ENCODE measurements around the gene TREH.
"Not testable (repeated sequence)": the region's sequence is repeated elsewhere in the genome, so short reads cannot be mapped to it uniquely, and the experiment has no call there.

The TREH gene

GRCh38 chr11:118699506-118700220, 20.2 kb upstream of the TREH start:
- no peak overlapping the region for H3K4me3 ChIP-seq (ENCODE audit: low read length)
- peak; percentile 54 for DNase-seq (ENCODE audit: low read depth, low spot score)

- no peak for DNase-seq (ENCODE audit: low read depth, low spot score)
- H3K4me3 ChIP-seq (ENCODE audit: low read length): no peak overlapping the region
These were observed 17.9 kb upstream of the TREH start for GRCh38 chr11:118697346-118697745.

DNA sequence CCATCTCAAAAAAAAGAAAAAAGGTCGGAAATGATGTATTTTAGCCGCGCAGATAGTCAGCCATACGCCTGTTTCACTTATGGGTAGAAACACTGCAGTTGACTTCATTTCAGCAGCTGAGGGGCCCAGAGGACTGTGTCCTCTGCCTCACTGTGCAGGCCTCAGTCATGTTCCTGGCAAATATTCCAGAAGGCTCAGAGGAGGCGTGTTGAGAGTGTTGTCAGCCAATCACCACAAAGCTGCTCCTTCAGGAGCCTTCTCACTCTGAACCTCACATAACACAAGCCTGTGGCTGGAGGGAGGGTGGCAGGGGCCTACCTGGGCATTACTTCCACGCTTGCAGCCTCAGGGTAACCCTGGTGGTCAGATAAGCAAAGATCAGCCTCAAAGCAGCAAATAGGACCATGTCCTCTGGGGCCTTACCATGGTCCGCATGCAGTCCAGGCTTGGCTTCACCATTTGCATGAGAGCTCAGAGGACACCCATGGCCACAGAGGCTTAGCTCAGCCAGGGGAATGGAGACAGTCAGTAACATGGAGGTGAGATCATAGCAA, 17.3 kb upstream of the TREH start:
- no peak for DNase-seq (ENCODE audit: low read depth, low spot score)

GRCh38 chr11:118694771-118695170, 15.3 kb upstream of the TREH start:
- no peak for DNase-seq (ENCODE audit: low read depth, low spot score)
- no peak overlapping the region for H3K4me3 ChIP-seq (ENCODE audit: low read length)

More for the DNA sequence above, 17.3 kb upstream of the TREH start:
- no peak overlapping the region for H3K4me3 ChIP-seq (ENCODE audit: low read length)

- DNase-seq (ENCODE audit: low read depth, low spot score): peak; percentile 64
- no peak overlapping the region for H3K4me3 ChIP-seq (ENCODE audit: low read length)
These were observed 14.7 kb upstream of the TREH start for GRCh38 chr11:118694185-118694584.

- H3K4me3 ChIP-seq (ENCODE audit: low read length): peak overlapping the region; percentile 21; the same call in 1 of the 2 replicates
- peak; percentile 82 for DNase-seq (ENCODE audit: low read depth, low spot score)
These were observed 12.7 kb upstream of the TREH start for GRCh38 chr11:118691926-118692830.

DNA sequence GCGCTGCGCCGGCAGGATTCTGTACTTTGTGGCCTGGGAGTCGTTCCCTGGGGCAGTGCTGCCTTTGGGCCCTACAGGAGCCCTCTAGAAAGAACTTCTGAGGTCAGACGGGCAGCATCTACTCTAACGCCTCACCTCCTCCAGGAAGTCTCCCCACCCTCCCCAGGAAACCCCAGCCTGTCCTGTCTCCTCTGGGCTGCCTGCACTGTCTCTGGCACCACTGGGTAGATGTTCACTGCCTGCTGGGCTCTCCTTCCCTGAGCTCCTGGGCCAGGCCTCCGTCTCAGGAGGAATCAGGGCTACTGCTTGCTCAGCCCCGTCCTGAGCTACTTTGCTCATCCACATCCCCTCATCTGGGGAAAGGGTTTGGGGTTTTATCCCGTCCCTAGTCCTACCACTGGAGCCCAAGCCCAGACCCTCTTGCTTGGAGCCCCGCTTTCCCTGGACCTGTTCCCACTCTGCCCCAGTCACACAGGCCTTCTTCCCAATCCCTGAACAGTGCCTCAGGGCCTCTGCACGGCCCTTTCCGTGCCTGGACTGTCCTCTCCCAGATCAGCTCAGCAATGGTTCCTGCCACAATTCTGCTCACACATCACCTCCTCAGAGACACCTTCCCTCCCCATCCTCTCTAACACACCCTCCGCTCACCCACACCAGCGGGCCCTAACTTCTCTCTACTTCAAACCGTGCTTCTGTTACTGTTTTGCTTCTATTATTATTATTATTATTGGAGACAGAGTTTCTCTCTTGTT, 11.3 kb upstream of the TREH start:
- DNase-seq (ENCODE audit: low read depth, low spot score): no peak
- H3K4me3 ChIP-seq (ENCODE audit: low read length): no peak overlapping the region

DNA sequence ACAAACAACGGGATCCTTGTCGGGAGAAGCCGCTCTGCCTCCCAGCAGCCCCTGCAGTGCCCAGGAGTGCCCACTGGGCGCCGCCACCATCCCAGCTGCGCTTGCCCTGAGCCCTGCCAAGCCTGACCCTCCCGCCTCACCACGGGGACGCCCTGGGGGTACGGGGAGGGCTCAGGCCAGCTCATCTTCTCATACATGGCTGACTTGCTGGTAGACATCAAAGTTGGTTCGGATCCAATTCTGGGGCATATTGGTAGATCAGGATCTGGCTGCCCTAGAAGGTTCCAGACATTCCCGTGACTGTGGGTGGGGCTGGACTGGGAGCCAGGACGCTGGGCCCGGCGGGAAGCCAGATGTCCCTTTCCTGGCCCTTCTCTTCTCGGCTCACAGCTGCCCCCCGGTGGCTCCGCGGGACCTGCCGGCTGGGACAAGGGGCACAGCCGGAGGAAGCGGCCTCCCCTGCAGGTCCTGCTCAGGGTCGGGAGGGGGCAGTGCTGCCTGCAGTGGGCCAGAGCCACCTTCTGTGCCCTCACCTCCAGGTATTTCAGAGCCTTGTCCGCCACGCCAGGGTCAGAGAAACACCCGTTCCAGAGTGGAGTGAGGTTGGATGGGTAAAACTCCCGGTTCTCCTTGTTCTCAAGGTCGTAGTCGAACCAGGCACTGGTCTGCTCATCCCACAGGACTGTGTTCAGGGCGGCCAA, 10.6 kb upstream of the TREH start:
- peak; percentile 71 for DNase-seq (ENCODE audit: low read depth, low spot score)
- H3K4me3 ChIP-seq (ENCODE audit: low read length): peak overlapping the region; percentile 47

- H3K4me3 ChIP-seq (ENCODE audit: low read length): no peak overlapping the region
These were observed 10.0 kb upstream of the TREH start for GRCh38 chr11:118689503-118689851.

DNA sequence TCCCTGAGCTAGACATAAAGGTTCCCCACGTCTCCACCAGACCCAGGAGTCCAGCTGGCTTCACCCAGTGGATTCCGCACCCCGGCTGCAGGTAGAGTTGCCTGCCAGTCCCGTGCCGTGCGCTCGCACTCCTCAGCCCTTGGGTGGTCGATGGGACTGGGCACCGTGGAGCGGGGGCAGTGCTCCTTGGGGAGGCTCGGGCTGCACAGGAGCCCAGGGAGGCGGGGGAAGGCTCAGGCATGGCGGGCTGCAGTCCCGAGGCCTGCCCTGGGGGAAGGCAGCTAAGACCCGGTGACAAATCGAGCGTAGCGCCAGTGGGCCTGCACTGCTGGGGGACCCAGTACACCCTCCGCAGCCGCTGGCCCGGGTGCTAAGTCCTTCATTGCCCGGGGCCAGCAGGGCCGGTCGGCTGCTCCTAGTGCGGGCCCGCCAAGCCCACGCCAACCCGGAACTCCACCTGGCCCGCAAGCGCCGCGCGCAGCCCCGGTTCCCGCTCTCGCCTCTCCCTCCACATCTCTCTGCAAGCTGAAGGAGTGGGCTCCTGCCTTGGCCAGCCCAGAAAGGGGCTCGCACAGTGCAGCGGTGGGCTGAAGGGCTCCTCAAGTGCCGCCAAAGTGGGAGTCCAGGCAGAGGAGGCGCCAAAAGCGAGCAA, 9.5 kb upstream of the TREH start:
- H3K4me3 ChIP-seq (ENCODE audit: low read length): no peak overlapping the region

More at GRCh38 chr11:118689503-118689851, 10.0 kb upstream of the TREH start:
- DNase-seq (ENCODE audit: low read depth, low spot score): no peak

GRCh38 chr11:118688339-118688738, 8.9 kb upstream of the TREH start:
- DNase-seq (ENCODE audit: low read depth, low spot score); H3K4me3 ChIP-seq (ENCODE audit: low read length): not testable (repeated sequence)

More for the DNA sequence above, 9.5 kb upstream of the TREH start:
- DNase-seq (ENCODE audit: low read depth, low spot score): no peak

DNA sequence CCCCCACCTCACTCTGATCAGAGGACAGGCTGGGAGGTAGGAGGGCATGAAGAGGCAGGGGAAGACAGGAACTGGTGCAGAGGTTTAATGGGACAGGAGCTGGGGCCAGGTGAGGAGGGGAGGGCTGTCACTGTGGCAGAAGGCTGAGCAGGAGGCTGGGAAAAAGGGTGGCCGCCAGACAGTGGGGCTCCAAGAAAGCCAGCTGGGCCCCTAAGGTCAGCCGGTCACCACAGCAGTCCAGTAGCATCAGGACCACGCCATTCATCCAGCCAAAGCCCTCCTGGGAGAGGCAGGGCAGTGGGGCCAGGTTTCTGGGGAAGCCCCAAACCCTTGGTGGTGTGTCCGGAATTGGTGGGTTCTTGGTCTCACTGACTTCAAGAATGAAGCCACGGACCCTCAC, 8.5 kb upstream of the TREH start:
- H3K4me3 ChIP-seq (ENCODE audit: low read length): no peak overlapping the region
- DNase-seq (ENCODE audit: low read depth, low spot score): no peak

GRCh38 chr11:118684187-118684586, 4.7 kb upstream of the TREH start:
- DNase-seq (ENCODE audit: low read depth, low spot score): no peak
- H3K4me3 ChIP-seq (ENCODE audit: low read length): no peak overlapping the region

DNA sequence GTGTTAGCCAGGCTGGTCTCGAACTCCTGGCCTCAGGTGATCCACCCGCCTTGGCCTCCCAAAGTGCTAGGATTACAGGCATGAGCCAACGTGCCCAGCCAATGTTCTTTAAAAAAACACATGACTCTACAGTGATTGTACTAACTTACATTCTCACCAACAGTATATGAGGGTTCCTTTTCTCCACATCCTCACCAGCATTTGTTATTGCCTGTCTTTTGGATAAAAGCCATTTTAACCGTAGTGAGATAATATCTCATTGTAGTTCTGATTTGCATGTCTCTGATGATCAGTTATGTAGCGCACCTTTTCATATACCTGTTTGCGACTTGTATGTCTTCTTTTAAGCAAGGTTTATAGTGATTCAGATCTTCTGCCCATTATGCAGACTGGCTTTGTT, 3.5 kb upstream of the TREH start:
- not testable (repeated sequence) for H3K4me3 ChIP-seq (ENCODE audit: low read length); DNase-seq (ENCODE audit: low read depth, low spot score)

- no peak overlapping the region for H3K4me3 ChIP-seq (ENCODE audit: low read length)
- DNase-seq (ENCODE audit: low read depth, low spot score): no peak
These were observed 2.9 kb upstream of the TREH start for GRCh38 chr11:118682372-118682771.

GRCh38 chr11:118678908-118679307, 542 bp downstream of the TREH start:
- not testable (repeated sequence) for H3K4me3 ChIP-seq (ENCODE audit: low read length); DNase-seq (ENCODE audit: low read depth, low spot score)

DNA sequence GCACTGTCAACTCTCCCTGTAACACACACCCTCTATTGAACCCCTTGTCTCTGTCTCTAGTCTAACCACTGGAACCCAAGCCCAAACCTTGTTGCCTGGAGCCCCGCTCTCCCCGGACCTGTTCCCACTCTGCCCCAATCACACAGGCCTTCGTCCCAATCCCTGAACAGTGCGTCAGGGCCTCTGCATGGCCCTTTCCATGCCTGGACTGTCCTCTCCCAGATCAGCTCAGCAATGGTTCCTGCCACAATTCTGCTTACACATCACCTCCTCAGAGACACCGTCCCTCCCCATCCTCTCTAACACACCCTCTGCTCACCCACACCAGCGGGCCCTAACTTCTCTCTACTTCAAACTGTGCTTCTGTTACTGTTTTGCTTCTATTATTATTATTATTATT, 1.5 kb downstream of the TREH start:
- no peak for DNase-seq (ENCODE audit: low read depth, low spot score)
- H3K4me3 ChIP-seq (ENCODE audit: low read length): no peak overlapping the region

DNA sequence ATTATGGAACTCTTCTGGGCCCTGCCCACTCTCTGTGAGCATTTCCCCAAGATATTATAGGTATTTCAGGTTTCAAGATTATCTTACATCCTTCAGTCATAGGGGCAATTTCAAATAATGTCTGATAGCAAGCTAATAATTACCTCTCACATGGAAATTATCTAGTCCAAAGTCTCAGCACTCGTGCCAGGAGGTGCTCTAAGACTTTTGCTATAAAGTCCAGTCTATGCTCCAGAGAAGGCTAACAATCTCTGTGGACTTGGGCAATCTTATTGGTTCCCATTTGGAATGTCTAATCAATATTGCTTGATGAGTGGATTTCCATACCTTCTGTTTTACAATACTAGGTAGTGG, 5.4 kb downstream of the TREH start:
- no peak for DNase-seq (ENCODE audit: low read depth, low spot score)
- H3K4me3 ChIP-seq (ENCODE audit: low read length): no peak overlapping the region

Data from Jurkat, Clone E6-1 (cell line).